NCI-H2196 treated with DMSO at 0.1 percent for 48 hours (cell line): ENCODE data around the gene AFDN.

Source experiments
- DNase-seq: peaks from one replicate; lab custom pipeline; 2025; ENCODE audit not compliant: unreplicated experiment; lab: John Stamatoyannopoulos, UW

The AFDN gene

DNA sequence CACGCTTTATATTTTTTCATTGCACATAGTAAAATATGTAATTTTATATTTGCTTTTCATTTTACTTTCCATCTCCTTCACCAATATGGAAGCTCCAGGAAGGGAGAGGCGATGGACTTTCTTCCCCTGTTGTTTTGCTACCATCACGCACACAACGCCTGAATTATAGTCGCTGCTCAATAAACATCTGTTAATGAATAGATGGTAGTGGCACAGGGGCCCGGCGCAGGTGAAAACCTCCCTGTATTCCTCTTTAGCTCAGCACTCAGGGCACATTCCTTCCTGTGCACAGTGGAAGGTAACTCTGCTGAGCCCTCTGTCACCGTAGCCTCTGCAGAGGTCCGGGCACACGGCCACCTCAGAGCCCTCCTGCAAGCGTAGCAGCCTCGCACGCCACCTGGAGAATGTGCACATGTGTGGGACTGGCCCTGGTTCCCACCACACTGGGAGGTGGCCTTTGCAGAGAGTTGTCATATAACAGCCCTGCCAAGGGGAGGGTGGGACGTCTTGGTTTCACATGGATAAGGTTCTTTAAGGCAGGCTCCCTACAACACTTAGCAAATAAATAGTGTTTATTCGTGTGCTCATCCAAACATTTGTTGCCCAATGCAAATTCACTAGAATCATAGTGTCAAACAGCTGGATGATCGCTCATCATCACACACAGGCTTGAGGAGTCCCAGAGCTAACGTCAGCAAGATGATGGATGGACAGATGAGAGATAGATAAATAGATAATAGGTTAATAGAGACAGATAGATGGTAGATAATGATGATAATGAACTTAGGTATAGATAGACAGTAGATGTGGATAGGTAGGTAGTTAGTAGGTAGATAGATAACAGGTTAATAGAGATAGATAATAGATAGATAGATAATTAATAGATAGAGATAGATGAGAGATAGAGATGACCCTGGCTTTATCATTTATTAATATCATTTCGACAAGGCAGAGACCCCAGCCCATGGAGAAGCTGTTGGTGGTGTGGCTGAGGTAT lies 32.3 kb upstream of the AFDN start:
- DNase-seq = no peak

DNA sequence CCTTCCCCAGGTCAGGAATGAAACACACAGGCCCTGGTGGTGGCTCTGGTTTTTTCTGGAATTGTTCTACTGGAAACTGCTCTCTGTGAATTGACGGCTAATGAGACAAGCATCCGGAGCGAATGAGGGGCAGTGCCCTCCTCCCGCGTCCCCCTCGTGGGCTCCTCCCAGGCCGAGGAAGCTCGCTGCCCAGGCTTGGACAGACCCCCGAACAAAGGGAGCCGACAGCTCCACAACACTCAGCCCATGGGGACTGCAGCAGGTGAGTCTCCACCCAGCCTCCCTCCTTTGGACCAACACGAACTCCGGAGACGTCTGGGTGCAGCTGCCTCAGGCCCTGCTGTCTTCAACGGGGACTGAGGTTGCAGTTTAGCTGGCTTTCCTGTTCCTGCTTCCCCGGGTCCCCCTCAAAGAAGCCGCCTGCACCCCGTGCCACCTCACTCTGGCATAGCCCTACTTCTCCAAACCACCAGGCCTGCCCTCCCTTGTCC lies 31.3 kb upstream of the AFDN start:
- DNase-seq = no peak

DNA sequence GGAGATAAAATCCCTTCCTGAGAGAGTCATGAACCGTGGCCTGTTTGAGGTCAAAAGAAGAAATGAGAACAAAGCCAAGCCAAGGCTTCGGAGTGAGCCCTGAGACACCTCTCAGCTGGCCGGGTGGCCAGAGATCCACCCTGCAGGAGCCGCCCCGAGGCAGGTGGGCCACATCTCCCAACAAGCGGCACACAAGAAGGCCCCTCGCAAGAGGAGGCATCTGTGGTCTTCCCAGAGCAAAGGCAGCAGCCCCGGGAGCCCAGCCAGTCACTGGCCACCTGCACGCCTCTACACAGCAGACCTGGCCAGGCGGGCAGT lies 30.9 kb upstream of the AFDN start:
- DNase-seq = no peak

DNA sequence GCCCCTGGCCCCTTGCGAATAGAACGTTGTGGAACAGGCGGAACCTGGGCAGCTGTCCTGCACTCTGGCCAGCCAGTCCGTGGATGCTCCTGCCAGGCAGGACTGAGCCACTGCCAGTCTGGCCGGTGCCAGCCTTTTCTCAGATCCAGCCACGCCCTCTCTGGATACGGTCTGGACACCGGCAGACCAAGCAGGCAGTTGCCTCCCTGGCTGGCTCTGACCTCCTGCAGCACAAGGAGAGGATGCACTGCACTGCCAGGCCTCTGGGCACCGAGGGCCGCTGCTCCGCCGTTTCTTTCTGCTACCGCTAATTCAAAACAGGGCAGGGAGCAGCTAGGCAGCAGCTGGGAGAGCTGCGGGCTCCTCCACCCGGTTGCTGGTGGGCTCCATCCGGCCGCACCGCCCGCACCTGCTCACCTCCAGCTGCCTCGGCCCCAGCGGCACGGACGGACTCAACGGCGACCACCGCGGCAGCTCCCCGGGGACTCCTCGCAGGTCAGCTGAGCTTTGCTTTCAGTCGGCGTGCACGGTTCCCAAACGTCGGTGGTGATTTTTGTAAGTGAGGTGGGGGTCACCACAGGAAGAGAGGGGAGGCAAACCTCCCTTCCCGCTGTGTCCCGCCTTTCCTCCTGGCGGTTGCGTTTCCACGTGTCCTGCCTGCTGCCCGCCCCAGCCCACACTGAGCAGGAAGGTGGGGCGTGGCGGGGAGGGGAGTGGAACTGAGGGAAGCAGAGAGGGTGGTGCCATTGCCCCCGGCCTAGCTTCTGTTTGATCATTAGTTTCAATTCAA lies 30.3 kb upstream of the AFDN start:
- no peak for DNase-seq

DNA sequence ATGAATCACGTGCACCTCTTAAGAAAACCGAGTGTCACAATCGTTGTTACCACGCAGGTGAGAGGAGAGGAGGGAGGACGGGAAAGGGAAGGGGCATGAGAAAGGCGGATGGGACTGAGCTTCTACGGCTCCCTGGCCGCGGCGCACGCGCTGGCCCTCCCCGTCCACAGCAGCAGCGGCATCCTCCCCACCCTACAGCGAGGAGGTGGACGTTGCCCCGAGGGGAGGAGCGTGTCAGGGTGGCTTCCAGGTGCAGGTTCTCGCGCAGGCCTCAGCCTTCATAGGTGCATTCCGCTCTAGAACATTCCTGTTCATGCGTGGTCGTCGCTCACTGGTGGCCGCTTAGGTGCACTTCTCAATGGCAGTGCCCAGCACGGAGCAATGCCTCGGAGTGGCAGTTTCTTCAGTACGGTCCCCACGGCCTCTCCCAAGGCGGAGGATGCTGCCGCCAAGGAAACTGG lies 29.7 kb upstream of the AFDN start:
- no peak for DNase-seq

DNA sequence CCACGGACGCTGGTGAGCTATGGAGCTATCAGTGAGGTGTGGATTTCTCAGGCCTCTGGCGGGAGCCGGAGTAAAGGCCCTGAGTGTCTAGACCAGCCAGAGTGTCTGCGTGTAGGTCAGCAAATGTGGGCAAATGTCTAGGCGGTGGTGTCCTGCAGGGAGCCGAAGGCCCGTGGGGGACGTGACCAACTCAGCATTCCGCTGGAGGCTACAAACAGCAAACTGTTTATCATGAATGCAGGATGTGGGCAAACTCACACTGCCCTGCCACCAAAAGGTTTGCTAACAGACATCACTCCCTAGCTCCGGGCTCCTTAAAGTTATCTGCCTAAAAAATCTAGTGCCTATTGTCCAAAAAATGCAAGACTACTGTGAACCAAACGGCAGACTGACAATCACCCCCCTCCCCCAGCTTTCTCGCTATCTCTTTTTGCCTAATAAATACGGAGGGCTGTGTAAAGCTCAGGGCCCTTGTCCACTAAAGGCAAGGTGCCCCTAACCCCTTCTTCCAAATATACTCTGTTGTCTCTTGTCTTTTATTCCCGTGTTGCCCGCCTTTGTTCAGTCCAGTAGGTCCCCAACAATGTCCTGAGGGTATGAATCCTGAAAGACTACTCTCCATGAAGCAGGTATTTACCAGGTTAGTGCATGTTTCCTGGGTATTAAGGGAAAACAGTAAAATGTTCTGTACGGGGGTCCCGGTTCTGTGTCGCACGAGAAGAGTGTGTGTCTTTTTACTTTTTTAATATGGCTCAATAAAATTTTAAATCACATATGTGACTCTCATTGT lies 29.0 kb upstream of the AFDN start:
- DNase-seq = no peak

DNA sequence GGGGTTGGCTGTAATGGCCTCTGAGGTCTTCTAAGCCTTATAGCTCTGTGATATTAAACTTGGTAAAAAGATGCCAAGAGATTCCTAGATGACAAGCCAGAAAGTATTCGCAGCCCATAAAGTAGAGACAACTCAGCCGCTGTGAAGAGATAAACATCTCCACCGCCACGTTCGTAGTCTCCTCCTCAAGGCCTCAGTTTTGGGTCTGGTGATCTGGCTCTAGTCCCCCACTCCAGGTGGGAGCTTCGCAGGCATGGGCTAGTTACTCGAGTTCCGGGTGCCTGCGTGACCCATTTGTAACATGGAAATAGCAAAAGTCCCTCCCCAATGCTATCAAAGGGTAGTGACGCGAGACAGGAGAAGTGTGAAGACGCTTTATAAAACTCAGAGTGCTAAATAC lies 28.3 kb upstream of the AFDN start:
- DNase-seq = no peak

DNA sequence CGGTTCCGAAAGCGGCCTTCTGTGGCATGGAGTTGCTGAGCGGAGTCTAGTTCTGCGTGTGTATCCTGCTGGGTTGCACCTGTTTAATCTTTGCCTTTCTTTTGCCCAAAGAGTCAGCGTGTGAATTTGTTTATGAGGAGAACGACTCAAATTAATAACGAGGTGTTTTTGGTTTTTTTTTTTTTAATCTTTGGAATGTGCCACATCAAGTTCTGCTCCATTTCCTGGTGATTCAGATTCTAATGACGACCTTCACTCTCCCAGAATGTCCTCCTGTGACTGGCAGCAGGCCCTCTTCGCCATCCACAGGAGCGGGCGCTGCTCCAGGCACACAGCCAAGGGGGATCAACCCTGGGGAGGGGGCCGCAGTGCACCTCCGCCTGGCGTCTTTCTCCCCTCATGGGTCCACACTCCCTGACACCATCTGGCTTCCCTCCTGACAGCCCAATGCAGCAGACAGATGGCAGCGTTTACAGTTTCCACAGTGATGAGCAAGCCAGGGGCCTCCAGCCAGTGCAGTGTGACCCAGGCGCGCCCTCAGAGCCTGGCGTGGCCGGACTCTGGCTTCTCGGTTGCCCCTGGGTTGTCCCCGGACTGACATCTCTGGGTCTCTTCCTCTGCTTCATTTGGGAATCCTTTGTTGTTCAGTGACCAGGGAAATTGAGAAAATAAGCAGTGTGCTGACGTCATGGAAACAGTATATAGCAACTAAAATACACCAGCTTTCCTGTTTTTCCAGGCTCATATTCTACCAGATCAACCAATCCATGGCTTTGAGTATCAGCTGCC lies 27.5 kb upstream of the AFDN start:
- no peak for DNase-seq

DNA sequence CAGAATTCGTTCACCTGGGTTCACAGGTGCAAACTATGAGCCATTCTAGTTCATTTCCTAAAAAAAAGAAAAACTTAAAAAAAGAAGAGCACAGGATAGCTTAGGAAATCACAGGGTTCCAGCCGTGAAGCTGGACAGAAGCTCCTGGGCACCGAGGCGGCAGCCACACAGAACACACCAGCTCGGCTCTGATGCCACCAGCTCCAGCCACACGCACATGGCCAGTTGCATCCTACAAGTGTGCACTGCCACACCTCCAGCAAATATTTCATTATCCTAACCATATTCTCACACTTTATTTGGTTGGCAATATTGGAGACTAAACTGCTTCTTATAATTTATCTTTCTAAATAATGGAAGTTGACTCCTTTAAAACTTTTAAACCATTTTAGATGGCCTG lies 26.2 kb upstream of the AFDN start:
- DNase-seq = no peak

DNA sequence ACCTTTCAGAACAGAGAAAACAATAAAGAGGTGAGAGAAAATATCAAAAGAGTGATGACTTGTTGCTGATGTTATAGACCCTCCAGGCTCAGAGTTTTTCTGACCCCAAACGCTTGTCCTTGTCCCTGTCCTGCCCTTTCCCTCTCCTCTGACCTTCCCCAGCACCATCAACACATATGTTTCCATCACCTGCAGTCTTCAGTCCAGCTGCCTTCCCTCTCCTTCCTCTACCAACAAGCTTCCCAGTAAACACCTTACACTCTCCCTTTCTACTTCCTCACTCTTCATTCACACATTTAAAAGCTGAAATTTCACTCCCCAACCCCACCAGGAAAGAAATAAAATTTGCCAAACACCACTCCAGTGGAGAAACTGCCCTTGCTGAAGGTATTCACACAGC lies 25.4 kb upstream of the AFDN start:
- no peak for DNase-seq

DNA sequence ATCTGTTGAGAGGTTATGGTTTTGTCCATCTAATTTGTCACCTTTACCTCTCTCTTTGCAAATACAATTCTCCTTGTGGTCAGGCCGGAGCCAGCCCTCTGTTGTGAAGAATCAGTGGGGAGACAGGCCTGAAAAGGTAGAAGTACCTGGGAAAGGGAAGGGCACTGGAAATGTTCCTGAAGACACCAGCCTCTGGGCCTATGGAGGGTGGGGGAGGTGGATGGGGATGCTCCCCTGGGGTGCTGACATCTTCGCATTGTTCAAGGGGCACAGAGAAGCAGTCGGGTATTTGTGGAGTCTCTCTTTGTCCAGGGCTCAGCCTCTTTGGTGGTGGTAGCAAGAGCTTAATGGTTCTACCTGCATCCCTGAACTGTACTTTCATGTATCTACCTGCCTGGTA lies 24.4 kb upstream of the AFDN start:
- no peak for DNase-seq

DNA sequence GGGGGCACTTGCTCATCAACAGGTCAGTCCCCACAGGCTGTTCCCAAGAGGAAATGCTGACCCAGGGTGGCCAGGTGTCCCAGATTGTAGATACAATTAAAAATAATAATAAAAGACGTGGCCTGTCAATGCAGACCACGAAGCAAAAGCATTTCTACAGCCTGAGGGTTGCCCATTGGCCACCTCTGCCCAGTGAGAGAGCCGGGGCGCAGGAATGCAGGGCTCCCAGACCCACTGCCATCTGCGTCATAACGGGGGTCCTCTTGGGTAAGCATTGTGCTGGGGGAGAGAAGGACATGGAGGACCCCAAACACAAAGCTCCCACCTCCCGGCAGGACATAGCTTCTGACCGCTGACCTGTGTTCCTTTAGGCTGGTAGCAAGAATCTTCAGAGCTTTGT lies 22.9 kb upstream of the AFDN start:
- no peak for DNase-seq

DNA sequence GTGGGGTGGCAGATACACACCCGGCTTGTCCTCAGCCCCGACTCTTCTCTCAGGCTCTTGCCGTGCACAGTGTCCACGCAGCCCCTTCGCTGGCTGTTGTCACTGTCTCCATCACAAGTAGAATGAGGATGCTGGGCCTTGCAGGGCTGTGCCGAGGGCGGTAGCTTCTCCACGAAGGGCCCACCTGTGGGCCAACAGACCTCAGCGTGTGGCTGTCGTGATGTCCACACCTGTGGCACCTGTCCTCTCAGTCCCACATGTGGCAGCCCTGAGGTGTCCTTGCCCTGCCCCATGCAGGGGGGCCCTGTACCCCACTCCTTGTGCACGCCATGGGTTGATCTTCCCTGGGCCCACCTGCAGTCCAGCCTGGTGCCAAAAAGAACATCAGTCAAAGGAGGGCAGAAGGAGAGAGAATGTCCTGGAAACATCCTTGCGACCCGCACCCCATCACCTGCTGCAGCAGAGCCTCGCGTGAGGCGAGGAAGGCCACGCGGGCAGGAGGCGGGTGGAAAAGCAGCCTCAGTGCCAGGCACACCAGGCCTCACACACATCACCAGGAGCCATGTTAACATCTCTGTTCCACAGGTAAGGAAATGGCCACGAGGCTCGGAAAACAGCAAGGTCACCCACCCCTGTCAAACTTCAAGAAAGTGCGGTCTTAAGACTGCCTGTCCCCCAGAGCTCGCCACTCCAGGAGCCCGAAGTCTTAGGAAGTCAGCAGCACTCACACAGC lies 22.3 kb upstream of the AFDN start:
- DNase-seq = no peak

DNA sequence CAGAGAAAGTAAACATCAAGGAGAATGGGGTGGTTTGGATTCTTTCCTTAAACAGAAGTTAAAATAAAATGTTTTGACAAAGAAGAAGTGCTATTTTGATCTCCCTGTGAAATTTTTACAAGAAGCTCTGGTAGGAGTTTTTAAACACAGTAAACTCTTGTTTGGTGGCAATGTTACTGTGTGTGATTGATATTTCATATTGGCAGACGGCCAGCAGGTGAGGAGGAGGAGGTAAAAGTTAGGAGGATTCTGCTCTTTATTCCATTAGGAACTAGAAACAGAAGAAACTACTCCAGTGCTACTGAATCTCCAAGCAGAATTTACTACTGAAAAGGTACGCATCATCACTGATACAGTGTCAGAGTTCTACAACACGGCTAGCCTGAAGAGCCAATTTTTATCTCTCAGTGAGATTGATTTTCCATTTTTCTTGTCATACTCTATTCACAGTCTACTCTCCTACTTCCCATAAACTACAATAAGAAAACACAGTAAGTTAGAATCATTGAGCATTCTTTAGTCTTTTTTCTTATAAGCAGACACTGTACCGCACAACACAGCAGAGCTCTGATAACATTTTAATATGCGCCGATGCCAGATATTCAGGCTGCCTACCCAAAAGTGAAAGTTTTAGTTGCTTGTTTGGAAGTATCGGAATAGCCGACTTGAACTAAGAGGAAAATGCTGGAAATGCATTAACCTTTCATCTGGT lies 21.2 kb upstream of the AFDN start:
- no peak for DNase-seq

DNA sequence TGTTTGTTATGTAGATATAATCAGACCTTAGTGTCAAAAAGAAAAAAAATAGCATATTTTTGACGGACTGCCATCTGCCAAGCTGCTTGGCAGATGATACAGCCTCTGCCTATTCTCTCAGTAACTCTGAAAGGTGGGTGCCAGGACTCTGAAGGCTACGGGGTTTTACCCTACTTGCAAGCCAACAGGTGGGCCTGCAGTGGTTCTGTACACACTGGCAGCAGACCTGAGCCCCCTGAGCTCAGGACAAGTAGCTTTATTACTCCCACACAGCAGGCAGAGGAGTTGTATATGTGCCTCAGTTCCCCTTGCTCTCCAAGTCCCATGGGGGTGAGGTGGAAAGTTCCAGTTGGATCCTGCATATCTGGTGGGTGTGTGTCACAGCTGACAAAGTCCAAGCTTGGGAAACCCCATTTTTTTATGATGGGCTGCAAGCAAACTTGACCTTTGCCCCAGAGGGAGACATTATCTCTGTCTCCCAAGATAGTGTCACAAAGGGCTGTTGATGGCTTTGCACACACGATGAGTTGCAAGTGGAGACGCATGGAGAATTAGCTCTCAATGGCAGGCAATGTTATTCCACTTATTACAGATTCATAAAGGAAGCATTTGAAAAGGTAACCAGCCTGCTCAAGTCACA lies 20.5 kb upstream of the AFDN start:
- DNase-seq = no peak

DNA sequence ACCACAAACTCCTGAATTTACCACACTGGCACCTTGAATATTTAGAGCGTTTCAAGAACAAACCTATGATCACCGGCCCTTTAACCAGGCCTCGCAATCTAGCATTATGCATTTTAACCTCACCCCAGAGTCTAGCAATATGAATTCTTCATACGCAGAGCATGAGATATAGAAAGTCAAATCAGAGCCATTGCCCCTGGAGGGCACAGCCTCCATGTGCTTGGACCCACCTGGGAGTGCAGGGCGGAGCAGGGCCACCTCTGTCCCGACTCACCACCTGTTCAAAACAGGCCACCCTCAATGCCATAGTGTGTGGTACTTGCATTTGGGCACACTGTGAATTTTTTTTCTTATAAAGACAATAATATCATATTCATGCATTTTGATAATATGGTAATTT lies 19.5 kb upstream of the AFDN start:
- no peak for DNase-seq

DNA sequence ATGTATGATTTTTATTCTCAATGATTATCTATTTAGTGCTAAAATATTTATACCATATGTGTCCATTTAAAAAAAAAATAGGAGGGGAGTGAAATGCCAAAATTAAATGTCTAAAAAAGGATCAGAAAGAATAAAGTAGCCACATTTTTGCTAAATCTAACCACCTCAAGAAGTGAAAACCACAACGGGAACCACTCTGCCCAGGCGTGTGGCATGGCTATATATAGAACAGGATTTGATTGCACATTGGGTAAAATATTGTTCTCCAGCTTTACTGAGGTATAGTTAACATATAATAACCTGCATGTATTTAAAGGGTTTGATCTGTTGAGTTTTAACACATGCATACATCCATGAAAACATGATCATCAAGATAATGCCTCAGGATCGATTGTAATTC lies 19.0 kb upstream of the AFDN start:
- no peak for DNase-seq

DNA sequence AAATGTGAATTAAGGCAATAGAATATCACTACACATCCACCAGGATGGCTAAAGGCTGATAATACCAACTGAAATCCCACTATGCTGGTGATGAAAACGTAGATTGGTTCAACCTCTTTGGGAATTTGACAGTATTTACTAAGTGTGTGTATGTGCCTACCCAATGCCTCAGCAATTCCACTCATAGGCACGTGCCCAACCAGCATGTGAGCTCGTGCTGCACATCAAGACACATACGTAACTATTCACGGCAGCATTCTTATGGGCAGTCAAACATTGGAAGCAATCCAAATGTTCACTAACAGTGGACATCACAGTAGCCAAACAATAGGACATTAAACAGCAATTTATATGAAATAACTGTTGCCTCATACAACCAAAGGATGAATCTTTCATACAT lies 15.7 kb upstream of the AFDN start:
- no peak for DNase-seq
